Stimulated activated CD4-positive, alpha-beta T cell treated with anti-CD3 and anti-CD28 coated beads, Interleukin-1b, Interleukin-23, amount 100 ng/mL, for 1 hour (primary cell): ENCODE data around the gene GNRH2.
"Not testable (repeated sequence)": the region's sequence is repeated elsewhere in the genome, so short reads cannot be mapped to it uniquely, and the experiment has no call there.

Source experiments
- DNase-seq, 2 donors: peaks; one replicate each; pipeline ENCODE4 v3.0.0-alpha.2; 2020; ENCODE audit warnings: low read depth in 2 of 2

The GNRH2 gene, protein sequence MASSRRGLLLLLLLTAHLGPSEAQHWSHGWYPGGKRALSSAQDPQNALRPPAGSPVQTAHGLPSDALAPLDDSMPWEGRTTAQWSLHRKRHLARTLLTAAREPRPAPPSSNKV

DNA sequence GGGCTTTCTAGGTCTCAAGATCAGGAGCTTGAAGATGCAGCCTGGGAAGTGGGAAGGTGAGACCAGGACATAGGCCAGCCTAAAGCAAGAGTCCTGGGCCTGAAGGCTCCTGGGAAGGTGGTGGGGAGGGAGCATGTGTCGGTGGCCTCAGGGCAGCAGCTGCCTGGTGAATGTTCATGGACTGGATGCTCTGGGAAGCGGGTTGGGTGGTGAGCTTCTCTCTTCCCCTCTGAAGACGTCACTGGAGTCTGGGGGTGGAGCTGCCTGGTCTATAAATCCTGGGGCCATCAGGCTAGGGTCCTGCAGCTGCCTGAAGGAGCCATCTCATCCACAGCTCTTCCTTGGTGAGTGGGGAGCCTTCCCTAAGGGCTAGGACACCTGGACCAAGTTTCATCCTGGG lies at the start of gene GNRH2:
TSS of gene GNRH2 (plus strand) at position 301 of the 400 bp plus-strand sequence. CDS start 793 bp downstream, outside the sequence.
- no peak for DNase-seq

DNA sequence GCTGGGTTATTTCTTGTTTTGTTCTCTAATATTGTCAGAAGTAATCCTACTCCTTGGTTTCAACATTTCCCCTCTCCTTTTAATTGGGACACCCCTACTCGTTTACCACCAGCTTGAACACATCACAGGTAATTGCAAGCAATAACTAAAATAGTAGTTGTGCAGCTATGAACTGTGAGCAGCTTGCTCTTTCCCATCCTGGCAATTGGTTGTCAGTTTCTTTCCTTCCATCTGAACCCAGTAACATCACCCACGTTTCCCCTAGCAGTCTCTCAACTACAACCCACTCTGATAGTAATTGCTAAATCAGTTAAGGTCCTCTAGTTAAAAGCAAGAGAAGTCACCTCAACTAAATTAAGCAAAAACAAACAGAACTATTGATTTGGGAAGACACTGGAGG lies 47.6 kb upstream of the GNRH2 start:
- no peak for DNase-seq

GRCh38 chr20:2998728-2999127 lies 44.7 kb upstream of the GNRH2 start:
- DNase-seq: no peak

DNA sequence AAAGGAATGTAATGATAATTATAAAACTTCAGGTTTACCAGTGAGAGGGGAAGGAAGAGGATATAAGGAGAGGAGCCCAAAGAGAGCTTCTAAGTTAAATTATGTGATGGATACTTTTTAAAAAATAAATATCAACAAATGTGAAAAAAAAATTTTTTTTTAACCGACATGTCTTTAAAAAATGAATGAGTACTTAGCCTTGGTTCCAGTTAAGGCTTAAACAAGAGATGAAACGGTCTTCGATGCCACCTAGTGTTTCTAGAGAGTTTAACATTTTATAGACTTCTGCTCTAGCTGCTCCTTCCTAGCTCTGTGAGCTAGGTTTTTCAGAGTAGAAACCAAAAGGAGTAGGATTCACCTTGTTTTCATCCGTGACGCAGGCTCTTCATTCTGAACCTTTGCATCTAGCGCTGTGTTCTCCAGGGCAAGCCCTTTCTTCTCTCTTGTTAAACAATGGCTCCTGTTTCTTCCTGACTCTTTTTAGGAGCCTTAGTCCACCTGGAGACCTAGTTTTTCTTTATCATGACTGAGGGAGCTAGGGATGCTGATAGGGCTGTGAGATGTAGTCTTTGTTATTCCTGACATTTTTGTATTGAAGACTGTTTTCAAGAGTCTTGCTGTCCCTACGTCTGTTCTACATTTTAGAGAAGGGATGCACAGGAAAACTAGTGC lies 42.4 kb upstream of the GNRH2 start:
- DNase-seq: no peak

GRCh38 chr20:3003416-3003815 lies 40.0 kb upstream of the GNRH2 start:
- no peak for DNase-seq

DNA sequence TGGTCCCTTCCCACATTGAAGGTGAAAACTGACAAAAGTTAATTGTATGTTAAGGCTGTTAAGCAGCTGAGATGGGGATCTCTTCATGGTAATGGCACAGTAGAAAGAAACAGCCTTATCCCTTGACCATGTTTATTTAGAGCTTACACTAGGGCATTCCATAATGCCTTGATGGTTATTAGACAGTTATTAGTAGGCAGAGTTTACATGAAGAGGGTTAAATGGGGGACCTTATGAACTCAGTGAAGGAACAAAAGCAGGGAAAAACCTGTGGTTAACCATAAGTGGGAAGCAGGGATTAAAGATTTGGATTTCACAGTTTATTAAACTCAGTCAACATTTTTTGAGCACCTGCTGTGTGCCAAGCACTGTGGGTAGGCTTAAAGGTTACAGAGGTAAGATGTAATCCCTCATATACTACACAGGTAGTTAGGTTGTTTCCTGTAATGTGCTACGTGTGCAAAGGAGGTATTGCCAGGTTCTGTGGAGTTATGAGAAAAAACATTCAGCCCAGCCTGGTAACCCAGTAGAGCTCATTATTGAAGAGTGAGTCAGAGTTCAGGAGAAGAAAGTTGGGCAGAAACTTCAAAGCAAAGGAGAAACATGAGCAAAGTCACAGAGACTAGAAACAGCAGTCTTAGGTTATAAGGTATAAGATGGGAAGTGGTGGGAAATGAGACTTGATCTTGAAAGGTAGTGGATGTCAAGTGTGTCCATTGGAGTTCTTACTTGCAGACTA lies 32.3 kb upstream of the GNRH2 start:
- no peak for DNase-seq

DNA sequence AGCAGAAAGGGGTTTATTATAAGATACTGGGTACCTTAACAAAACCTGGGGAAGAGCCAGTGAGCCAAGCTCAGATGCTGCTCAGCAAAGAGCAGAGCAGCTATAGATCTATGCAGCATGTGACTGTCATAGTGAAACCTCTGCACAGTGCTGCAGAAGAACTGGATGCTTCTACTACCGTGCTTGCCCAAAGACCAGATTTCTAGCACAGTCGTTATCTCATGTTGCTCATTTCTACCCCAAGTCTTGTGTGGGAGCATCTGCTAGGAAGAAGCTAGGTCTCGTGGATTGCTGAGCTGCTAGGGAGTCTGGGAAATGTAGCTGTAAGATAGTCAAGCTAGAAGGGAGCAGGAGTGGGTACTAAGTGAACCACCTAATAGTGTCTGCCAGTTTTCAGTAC lies 31.7 kb upstream of the GNRH2 start:
- DNase-seq: no peak

- no peak for DNase-seq
Measured at GRCh38 chr20:3013771-3014170, 29.7 kb upstream of the GNRH2 start.

DNA sequence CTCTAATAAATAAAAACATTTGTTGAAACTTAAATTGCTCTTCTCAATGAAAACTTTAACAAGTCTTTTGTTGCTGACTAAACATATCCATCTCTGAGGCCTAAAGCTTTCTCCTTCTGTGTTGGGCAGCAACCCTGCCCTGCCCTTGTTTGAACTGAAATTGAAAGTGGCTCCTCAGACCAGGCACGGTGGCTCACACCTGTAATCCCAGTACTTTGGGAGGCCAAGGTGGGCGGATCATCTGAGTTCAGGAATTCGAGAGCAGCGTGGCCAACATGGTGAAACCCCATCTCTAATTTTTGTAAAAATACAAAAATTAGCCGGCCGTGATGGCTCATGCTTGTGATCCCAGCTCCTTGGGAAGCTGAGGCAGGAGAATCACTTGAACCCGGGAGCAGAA lies 29.2 kb upstream of the GNRH2 start:
- DNase-seq: no peak

- DNase-seq: no peak
Measured at GRCh38 chr20:3014662-3015061, 28.8 kb upstream of the GNRH2 start.

- DNase-seq: not testable (repeated sequence)
Measured at GRCh38 chr20:3015302-3015701, 28.1 kb upstream of the GNRH2 start.

GRCh38 chr20:3021327-3021726 lies 22.1 kb upstream of the GNRH2 start:
- DNase-seq: no peak

GRCh38 chr20:3021777-3022176 lies 21.6 kb upstream of the GNRH2 start:
- DNase-seq: no peak

GRCh38 chr20:3022559-3023490 lies 20.6 kb upstream of the GNRH2 start:
- DNase-seq: not testable (repeated sequence)

DNA sequence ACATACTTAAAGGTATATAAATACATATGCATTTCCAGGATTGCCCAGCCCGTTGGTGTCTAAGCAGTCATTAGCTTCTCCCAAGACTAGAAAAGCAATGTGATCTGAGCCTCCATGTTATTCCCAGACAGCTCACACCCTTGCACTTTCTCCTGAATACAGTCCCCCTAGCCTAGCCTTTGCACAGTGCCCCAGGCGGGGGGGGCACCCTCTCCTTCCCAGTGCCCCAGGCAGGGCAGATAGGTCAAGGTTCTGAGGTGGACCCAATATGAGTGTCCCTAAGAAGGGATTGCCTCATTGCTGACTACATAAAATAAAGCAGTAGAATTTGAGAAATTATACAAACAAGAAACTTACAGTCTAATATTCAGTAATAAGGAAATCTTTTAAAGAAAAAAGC lies 15.4 kb upstream of the GNRH2 start:
- no peak for DNase-seq

DNA sequence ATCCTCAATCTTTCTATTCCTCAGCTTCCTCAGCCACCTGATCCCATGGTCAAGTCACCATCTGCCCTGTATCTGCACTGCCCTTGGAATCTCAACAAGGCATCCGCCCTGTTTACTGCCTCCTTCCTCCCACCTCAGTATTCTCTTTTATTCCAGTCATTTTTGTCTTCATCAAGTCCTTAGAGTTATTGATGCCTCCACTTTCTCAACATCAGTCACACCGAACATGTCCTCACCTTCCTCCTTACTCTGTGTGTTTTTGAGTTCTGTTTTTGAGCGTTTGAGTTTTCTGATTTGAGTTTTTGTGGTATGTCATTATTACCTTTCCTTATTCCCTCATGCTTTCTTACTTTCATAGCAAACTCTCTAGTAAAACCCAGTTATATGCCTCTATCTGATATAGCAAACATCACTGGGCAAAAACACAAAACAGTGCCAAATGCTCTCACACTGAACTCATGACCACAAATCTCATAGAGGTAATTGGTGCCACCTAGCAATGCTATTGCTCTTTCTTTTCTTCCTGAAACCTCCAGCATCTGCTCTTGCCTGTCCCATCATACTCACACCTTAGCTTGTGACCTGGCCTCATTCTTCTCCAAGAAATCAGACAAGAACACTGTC lies 11.8 kb upstream of the GNRH2 start:
- DNase-seq: no peak

DNA sequence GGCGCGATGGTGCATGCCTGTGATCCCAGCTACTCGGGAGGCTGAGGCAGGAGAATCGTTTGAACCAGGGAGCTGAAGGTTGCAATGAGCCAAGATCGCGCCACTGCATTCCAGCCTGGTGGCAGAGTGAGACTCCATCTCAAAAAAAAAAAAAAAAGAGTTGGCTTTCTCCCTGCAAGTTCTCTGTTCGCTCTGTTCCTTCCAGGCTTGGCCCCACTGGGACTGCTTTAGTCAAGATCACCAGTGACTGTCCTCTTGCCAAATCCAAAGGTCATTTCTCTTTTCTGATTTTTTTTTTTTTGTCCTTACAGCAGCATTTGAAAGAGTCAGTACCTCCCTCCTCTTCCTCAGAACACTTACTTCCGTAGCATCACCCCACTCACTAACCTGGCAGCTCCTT lies 10.8 kb upstream of the GNRH2 start:
- no peak for DNase-seq

GRCh38 chr20:3037654-3038053 lies 5.8 kb upstream of the GNRH2 start:
- no peak for DNase-seq

DNA sequence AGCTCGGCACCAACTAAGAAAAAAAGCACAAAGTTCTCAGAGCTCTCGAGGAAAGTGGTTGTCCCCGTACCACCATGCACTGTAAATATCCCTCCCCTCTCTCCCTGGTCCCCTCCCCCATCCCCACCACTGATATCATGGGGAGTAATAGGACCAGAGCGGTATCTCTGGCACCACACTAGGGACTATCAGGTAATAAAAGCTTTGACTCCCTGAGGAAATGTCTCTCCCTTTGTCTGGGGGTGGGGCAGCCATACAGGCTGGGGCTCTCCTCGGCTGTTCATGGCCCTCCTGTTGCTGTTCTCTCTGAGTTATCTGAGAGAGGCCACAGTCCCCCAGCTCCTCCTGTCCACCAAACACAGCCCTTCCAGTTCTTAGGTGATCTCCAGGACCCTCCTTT lies 5.0 kb upstream of the GNRH2 start:
- no peak for DNase-seq

DNA sequence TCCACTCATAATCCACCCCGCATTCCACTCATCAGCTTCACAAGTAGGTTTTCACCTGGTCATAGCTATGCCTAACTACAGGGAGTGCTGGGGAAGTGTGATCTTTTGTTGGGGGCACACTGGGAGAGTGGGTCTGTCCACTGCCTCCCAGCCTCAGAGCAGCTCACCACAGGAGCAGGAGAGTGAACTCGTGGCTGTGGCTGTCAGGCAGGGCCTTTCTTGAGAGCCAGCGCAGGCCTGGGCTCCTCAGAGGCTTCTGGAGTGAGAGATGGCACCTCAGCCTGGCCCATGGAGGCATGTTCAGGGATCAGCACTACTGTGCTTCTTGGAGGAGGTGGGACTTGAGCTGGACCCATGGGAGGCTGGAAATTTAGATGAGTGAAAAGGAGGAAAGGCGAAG lies 4.0 kb upstream of the GNRH2 start:
- no peak for DNase-seq

GRCh38 chr20:3040086-3040485 lies 3.3 kb upstream of the GNRH2 start:
- no peak for DNase-seq
